ENCODE measurements around the gene SAMD1.
A peak's percentile ranks its signal among the peaks of the same experiment; 100 is the strongest.

Gene SAMD1

DNA sequence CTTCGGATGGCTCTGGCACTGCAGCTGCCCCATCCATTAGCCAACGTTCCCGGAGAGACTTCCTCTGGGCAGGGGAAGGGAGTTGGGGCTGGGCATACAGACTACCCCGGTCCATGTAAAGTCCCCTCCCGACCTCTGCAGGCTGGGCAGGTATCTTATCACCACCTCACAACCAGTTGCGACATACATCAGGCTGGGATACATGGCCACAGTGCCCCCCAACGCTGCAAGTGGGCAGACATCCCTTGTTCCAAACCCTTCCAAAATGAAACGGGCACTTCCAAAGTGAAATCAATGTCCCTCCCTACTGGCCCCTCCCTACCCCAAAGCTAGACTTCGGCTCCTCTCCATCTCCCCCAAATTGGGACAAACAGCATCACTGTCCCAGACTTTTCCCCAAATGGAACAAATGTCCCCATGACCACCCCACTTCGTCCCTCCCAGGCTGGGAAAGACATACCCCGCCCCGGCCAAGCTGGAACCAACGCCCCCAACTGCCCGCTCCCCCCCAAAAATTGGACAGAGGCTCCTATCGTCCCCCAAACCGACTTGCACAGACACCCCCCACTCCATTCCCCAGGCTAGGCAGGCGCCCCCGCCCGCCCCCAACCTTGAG lies 33.7 kb downstream of the SAMD1 start:
- Histone ChIP-seq H4K8ac (ENCODE audit: low read depth, low read length) (no peak overlapping the region), H3K27ac (replicated peaks; ENCODE audit: low read length) (no peak overlapping the region), H3K18ac (ENCODE audit: low read length) (peak overlapping the region; percentile 96), H3K4me2 (ENCODE audit: insufficient read depth, low read length, poor library complexity, severe bottlenecking) (peak overlapping the region; percentile 67), H3K4me3 (ENCODE audit: low read length in 2 of 2) (peak overlapping the region; percentile 39 to 84), H3K9ac (ENCODE audit: low read depth, low read length, poor library complexity) (peak overlapping the region; percentile 15), H2BK15ac (ENCODE audit: low read length) (no peak overlapping the region), H3K79me1 (ENCODE audit: low read depth, low read length) (no peaks in the 10 kb centered on the region), H2BK5ac (ENCODE audit: low read length) (no peak overlapping the region), H3K23ac (ENCODE audit: low read depth, low read length, poor library complexity) (peak overlapping the region; percentile 8), H4K91ac (ENCODE audit: low read depth, low read length, poor library complexity) (no peak overlapping the region), H3K27me3 (ENCODE audit: control insufficient read depth in 3 of 3, insufficient read depth in 3 of 3, low read depth in 1 of 3, low read length in 3 of 3) (peaks cover 0 to 28% (median 14%) of the 10 kb centered on the region in 3 experiments), H3K9me3 (replicated peaks in 1 of 2; ENCODE audit: control insufficient read depth in 2 of 2, insufficient read depth in 1 of 2, low read depth in 1 of 2, low read length in 2 of 2) (peaks cover 0 to 3% of the 10 kb centered on the region in 2 donors), H3K14ac (ENCODE audit: low read length) (no peak overlapping the region), H3K36me3 (replicated peaks in 1 of 2; ENCODE audit: control insufficient read depth in 2 of 2, insufficient read depth in 2 of 2, low read length in 2 of 2) (peaks cover 2 to 3% of the 10 kb centered on the region in 2 donors), H2BK120ac (ENCODE audit: low read depth, low read length) (no peak overlapping the region), H3K4me1 (ENCODE audit: control insufficient read depth in 2 of 2, insufficient read depth in 1 of 2, low read depth in 1 of 2, low read length in 2 of 2) (peaks cover 3 to 4% of the 10 kb centered on the region in 2 donors), H2AFZ (ENCODE audit: low read length) (peak overlapping the region; percentile 89), H2BK12ac (ENCODE audit: low read length) (no peak overlapping the region), H3K4ac (ENCODE audit: low read length) (no peak overlapping the region), H2AK5ac (ENCODE audit: low read depth, low read length) (peak overlapping the region; percentile 41)
- DNase-seq (ENCODE audit: low spot score) = no peak
- no CpG with 5 or more reads among the region's 19 CpGs for WGBS, 2 donors (ENCODE audit: extremely low coverage in 2 of 2, insufficient read length in 2 of 2, insufficient replicate concordance in 1 of 2)

GRCh38 chr19:14056069-14056666 lies 34.4 kb downstream of the SAMD1 start:
- Histone ChIP-seq H3K27ac (replicated peaks; ENCODE audit: low read length) (no peak overlapping the region), H3K4me3 (ENCODE audit: low read length in 2 of 2) (no peak overlapping the region), H3K23ac (ENCODE audit: low read depth, low read length, poor library complexity) (no peak overlapping the region), H3K36me3 (replicated peaks in 1 of 2; ENCODE audit: control insufficient read depth in 2 of 2, insufficient read depth in 2 of 2, low read length in 2 of 2) (peaks cover 2 to 3% of the 10 kb centered on the region in 2 donors), H3K18ac (ENCODE audit: low read length) (no peak overlapping the region), H3K4me2 (ENCODE audit: insufficient read depth, low read length, poor library complexity, severe bottlenecking) (no peak overlapping the region), H2AK5ac (ENCODE audit: low read depth, low read length) (peak overlapping the region; percentile 41), H2AFZ (ENCODE audit: low read length) (no peak overlapping the region), H3K9me3 (replicated peaks in 1 of 2; ENCODE audit: control insufficient read depth in 2 of 2, insufficient read depth in 1 of 2, low read depth in 1 of 2, low read length in 2 of 2) (peaks cover 0 to 3% of the 10 kb centered on the region in 2 donors), H4K91ac (ENCODE audit: low read depth, low read length, poor library complexity) (no peak overlapping the region), H2BK15ac (ENCODE audit: low read length) (peak overlapping the region; percentile 46), H3K27me3 (ENCODE audit: control insufficient read depth in 3 of 3, insufficient read depth in 3 of 3, low read depth in 1 of 3, low read length in 3 of 3) (peaks cover 0 to 28% (median 14%) of the 10 kb centered on the region in 3 experiments), H2BK120ac (ENCODE audit: low read depth, low read length) (no peak overlapping the region), H3K79me1 (ENCODE audit: low read depth, low read length) (no peaks in the 10 kb centered on the region), H3K4ac (ENCODE audit: low read length) (no peak overlapping the region), H2BK5ac (ENCODE audit: low read length) (no peak overlapping the region), H3K4me1 (ENCODE audit: control insufficient read depth in 2 of 2, insufficient read depth in 1 of 2, low read depth in 1 of 2, low read length in 2 of 2) (peaks cover 3 to 4% of the 10 kb centered on the region in 2 donors), H2BK12ac (ENCODE audit: low read length) (no peak overlapping the region), H4K8ac (ENCODE audit: low read depth, low read length) (no peak overlapping the region), H3K14ac (ENCODE audit: low read length) (no peak overlapping the region), H3K9ac (ENCODE audit: low read depth, low read length, poor library complexity) (no peak overlapping the region)
- WGBS, 2 donors (ENCODE audit: extremely low coverage in 2 of 2, insufficient read length in 2 of 2, insufficient replicate concordance in 1 of 2) = no CpG with 5 or more reads among the region's 10 CpGs
- no peak for DNase-seq (ENCODE audit: low spot score)

- Histone ChIP-seq H3K4me1 (ENCODE audit: control insufficient read depth in 2 of 2, insufficient read depth in 1 of 2, low read depth in 1 of 2, low read length in 2 of 2) (peaks cover 3 to 4% of the 10 kb centered on the region in 2 donors), H3K4me3 (ENCODE audit: low read length in 2 of 2) (no peak overlapping the region), H3K79me1 (ENCODE audit: low read depth, low read length) (no peaks in the 10 kb centered on the region), H3K4ac (ENCODE audit: low read length) (no peak overlapping the region), H2BK120ac (ENCODE audit: low read depth, low read length) (no peak overlapping the region), H3K27me3 (ENCODE audit: control insufficient read depth in 3 of 3, insufficient read depth in 3 of 3, low read depth in 1 of 3, low read length in 3 of 3) (peaks cover 0 to 28% (median 14%) of the 10 kb centered on the region in 3 experiments), H3K23ac (ENCODE audit: low read depth, low read length, poor library complexity) (no peak overlapping the region), H3K18ac (ENCODE audit: low read length) (no peak overlapping the region), H4K8ac (ENCODE audit: low read depth, low read length) (no peak overlapping the region), H2BK15ac (ENCODE audit: low read length) (peak overlapping the region; percentile 13), H2AFZ (ENCODE audit: low read length) (no peak overlapping the region), H3K9me3 (replicated peaks in 1 of 2; ENCODE audit: control insufficient read depth in 2 of 2, insufficient read depth in 1 of 2, low read depth in 1 of 2, low read length in 2 of 2) (peaks cover 0 to 3% of the 10 kb centered on the region in 2 donors), H2AK5ac (ENCODE audit: low read depth, low read length) (no peak overlapping the region), H3K14ac (ENCODE audit: low read length) (no peak overlapping the region), H4K91ac (ENCODE audit: low read depth, low read length, poor library complexity) (no peak overlapping the region), H3K27ac (replicated peaks; ENCODE audit: low read length) (no peak overlapping the region), H2BK12ac (ENCODE audit: low read length) (no peak overlapping the region), H2BK5ac (ENCODE audit: low read length) (no peak overlapping the region), H3K9ac (ENCODE audit: low read depth, low read length, poor library complexity) (no peak overlapping the region), H3K36me3 (replicated peaks in 1 of 2; ENCODE audit: control insufficient read depth in 2 of 2, insufficient read depth in 2 of 2, low read length in 2 of 2) (peaks cover 2 to 3% of the 10 kb centered on the region in 2 donors), H3K4me2 (ENCODE audit: insufficient read depth, low read length, poor library complexity, severe bottlenecking) (no peak overlapping the region)
- no peak for DNase-seq (ENCODE audit: low spot score)
- WGBS, 2 donors (ENCODE audit: extremely low coverage in 2 of 2, insufficient read length in 2 of 2, insufficient replicate concordance in 1 of 2) = no CpG with 5 or more reads among the region's 3 CpGs
These were observed 35.2 kb downstream of the SAMD1 start for GRCh38 chr19:14055396-14055795.

GRCh38 chr19:14054721-14055120 lies 35.8 kb downstream of the SAMD1 start:
- Histone ChIP-seq H3K4ac (ENCODE audit: low read length) (no peak overlapping the region), H3K9ac (ENCODE audit: low read depth, low read length, poor library complexity) (no peak overlapping the region), H3K9me3 (replicated peaks in 1 of 2; ENCODE audit: control insufficient read depth in 2 of 2, insufficient read depth in 1 of 2, low read depth in 1 of 2, low read length in 2 of 2) (peaks cover 0 to 3% of the 10 kb centered on the region in 2 donors), H3K4me1 (ENCODE audit: control insufficient read depth in 2 of 2, insufficient read depth in 1 of 2, low read depth in 1 of 2, low read length in 2 of 2) (peaks cover 2 to 4% of the 10 kb centered on the region in 2 donors), H3K27me3 (ENCODE audit: control insufficient read depth in 3 of 3, insufficient read depth in 3 of 3, low read depth in 1 of 3, low read length in 3 of 3) (peaks cover 0 to 28% (median 14%) of the 10 kb centered on the region in 3 experiments), H2BK15ac (ENCODE audit: low read length) (peak overlapping the region; percentile 25), H2BK5ac (ENCODE audit: low read length) (peak overlapping the region; percentile 45), H3K14ac (ENCODE audit: low read length) (no peak overlapping the region), H2AFZ (ENCODE audit: low read length) (no peak overlapping the region), H3K27ac (replicated peaks; ENCODE audit: low read length) (no peak overlapping the region), H4K8ac (ENCODE audit: low read depth, low read length) (no peak overlapping the region), H3K36me3 (replicated peaks in 1 of 2; ENCODE audit: control insufficient read depth in 2 of 2, insufficient read depth in 2 of 2, low read length in 2 of 2) (peaks cover 2 to 3% of the 10 kb centered on the region in 2 donors), H3K79me1 (ENCODE audit: low read depth, low read length) (no peaks in the 10 kb centered on the region), H2BK120ac (ENCODE audit: low read depth, low read length) (no peak overlapping the region), H3K4me3 (ENCODE audit: low read length in 2 of 2) (no peak overlapping the region), H3K23ac (ENCODE audit: low read depth, low read length, poor library complexity) (no peak overlapping the region), H2AK5ac (ENCODE audit: low read depth, low read length) (peak overlapping the region; percentile 6), H4K91ac (ENCODE audit: low read depth, low read length, poor library complexity) (no peak overlapping the region), H2BK12ac (ENCODE audit: low read length) (no peak overlapping the region), H3K18ac (ENCODE audit: low read length) (peak overlapping the region; percentile 48), H3K4me2 (ENCODE audit: insufficient read depth, low read length, poor library complexity, severe bottlenecking) (no peak overlapping the region)
- WGBS, 2 donors (ENCODE audit: extremely low coverage in 2 of 2, insufficient read length in 2 of 2, insufficient replicate concordance in 1 of 2) = no CpG with 5 or more reads among the region's 11 CpGs
- DNase-seq (ENCODE audit: low spot score) = no peak
